Measurements from ENCODE around the gene CSAG1. TPM values are rescaled to one million over a fixed set of nuclear protein-coding genes. Genes with fewer than 3 reads are reported as not detected.
"Not testable (repeated sequence)": the region's sequence is repeated elsewhere in the genome, so short reads cannot be mapped to it uniquely, and the experiment has no call there.

The CSAG1 gene, protein sequence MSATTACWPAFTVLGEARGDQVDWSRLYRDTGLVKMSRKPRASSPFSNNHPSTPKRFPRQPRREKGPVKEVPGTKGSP
- polyA plus RNA-seq (ENCODE audit: low read depth in 6 of 6): not detected

DNA sequence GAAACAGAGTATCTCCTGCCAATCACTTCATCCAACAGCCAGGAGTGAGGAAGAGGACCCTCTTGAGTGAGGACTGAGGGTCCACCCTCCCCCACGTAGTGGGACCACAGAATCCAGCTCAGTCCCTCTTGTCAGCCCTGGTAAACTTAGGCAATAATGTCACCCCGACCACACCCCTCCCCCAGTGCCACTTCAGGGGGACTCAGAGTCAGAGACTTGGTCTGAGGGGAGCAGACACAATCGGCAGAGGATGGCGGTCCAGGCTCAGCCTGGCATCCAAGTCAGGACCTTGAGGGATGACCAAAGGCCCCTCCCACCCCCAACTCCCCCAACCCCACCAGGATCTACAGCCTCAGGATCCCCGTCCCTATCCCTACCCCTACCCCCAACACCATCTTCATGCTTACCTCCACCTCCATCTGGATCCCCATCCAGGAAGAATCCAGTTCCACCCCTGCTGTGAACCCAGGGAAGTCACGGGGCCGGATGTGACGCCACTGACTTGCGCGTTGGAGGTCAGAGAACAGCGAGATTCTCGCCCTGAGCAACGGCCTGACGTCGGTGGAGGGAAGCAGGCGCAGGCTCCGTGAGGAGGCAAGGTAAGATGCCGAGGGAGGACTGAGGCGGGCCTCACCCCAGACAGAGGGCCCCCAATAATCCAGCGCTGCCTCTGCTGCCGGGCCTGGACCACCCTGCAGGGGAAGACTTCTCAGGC is at the start of gene CSAG1, which contains the start of gene MAGEA12:
Gene CSAG1, minus strand, starts transcription at position 461 of the 715 bp plus-strand sequence. CDS start 1,261 bp downstream, outside the sequence.
Gene MAGEA12, plus strand, starts transcription at position 497 of the 715 bp plus-strand sequence. CDS start 2,405 bp downstream, outside the sequence.
- Mint-ChIP-seq H3K27me3 (peaks cover 0 to 4% (median 0%) of the 10 kb centered on the region in 3 donors), H3K4me3 (no peak within 1 kb of the TSS), H3K27ac (no peak within 1 kb of the TSS), H3K4me1 (no peaks in the 10 kb centered on the region), H3K9me3 (peaks cover 0 to 6% (median 0%) of the 10 kb centered on the region in 7 donors), H3K36me3 (no peaks in the 10 kb centered on the region)
- ATAC-seq (ENCODE audit: low read depth in 2 of 2): no peak
- no peak for DNase-seq

DNA sequence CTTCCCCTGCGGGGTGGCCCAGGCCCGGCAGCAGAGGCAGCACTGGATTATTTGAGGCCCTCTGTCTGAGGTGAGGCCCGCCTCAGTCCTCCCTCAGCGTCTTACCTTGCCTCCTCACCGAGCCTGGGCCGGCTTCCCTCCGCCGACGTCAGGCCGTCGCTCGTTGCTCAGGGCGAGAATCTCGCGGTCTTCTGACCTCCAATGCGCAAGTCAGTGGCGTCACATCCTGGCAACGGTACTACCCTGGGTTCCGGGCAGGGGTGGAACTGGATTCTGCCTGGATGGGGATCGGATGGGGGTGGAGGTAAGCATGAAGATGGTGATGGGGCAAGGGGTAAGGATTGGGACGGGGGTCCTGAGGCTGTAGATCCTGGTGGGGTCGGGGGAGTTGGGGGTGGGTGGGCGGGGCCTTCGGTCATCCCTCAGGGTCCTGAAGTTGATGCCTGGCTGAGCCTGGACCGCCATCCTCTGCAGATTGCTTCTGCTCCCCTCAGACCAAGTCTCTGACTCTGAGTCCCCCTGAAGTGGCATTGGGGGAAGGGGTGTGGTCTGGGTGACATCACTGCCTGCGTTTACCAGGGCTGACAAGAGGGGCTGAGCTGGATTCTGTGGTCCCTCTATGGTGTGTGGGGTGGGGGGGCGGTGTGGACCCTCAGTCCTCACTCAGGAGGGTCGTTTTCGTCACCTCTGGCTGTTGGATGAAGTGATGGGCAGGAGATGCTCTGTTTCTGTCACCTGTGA is 36.2 kb upstream of the CSAG1 start, which contains the start of gene MAGEA6:
Gene MAGEA6, minus strand, starts transcription at position 141 of the 741 bp plus-strand sequence. CDS start 2,039 bp downstream, outside the sequence.
- H3K4me1 Mint-ChIP-seq; H3K27ac Mint-ChIP-seq; ATAC-seq (ENCODE audit: low read depth in 2 of 2); DNase-seq; H3K9me3 Mint-ChIP-seq; H3K36me3 Mint-ChIP-seq; H3K27me3 Mint-ChIP-seq; H3K4me3 Mint-ChIP-seq: not testable (repeated sequence)

DNA sequence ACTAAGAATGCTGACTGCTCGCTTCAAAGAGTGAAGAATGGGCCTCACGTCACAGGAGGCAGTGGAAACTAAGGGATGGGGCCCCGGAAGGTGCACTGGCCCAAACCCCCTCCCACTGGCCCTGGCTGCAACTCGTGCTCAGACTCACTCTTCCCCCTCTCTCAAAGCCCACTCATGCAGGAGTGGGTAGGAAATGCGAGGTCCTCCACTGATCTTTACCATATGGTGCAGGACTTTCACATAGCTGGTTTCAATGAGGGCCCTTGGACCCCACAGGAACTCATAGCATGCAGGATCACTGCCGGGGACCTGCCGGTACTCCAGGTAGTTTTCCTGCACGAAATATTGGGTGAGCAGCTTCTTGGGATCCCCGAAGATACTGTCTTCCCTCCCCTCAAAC is 33.0 kb upstream of the CSAG1 start:
- not testable (repeated sequence) for DNase-seq; H3K4me1 Mint-ChIP-seq; H3K27me3 Mint-ChIP-seq; H3K9me3 Mint-ChIP-seq; H3K27ac Mint-ChIP-seq; H3K36me3 Mint-ChIP-seq; H3K4me3 Mint-ChIP-seq; ATAC-seq (ENCODE audit: low read depth in 2 of 2)

- not testable (repeated sequence) for H3K9me3 Mint-ChIP-seq; H3K4me1 Mint-ChIP-seq; H3K4me3 Mint-ChIP-seq; H3K27me3 Mint-ChIP-seq; DNase-seq; H3K36me3 Mint-ChIP-seq; ATAC-seq (ENCODE audit: low read depth in 2 of 2); H3K27ac Mint-ChIP-seq
Measured at GRCh38 chrX:152761582-152761981, 28.1 kb upstream of the CSAG1 start.

DNA sequence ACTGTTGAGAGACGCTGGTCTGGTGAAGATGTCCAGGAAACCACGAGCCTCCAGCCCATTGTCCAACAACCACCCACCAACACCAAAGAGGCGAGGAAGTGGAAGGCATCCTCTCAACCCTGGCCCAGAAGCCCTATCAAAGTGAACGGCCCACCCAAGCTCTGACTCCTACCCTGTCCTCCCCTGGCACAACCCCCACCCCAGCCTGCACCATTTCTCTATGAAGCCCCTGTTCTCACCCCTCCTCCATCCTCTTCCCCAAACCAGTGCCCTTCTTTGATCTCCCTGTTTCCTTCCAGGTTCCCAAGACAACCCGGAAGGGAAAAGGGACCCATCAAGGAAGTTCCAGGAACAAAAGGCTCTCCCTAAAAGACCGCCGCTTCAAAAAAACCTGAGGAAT is 26.0 kb upstream of the CSAG1 start:
- not testable (repeated sequence) for ATAC-seq (ENCODE audit: low read depth in 2 of 2); H3K36me3 Mint-ChIP-seq; H3K9me3 Mint-ChIP-seq; H3K27me3 Mint-ChIP-seq; H3K27ac Mint-ChIP-seq; DNase-seq; H3K4me3 Mint-ChIP-seq; H3K4me1 Mint-ChIP-seq

GRCh38 chrX:152758918-152759317 is 25.4 kb upstream of the CSAG1 start, which contains the start of gene CSAG3:
TSS of gene CSAG3 (plus strand) at chrX:152759218.
- H3K27me3 Mint-ChIP-seq; H3K9me3 Mint-ChIP-seq; H3K36me3 Mint-ChIP-seq; DNase-seq; H3K27ac Mint-ChIP-seq; ATAC-seq (ENCODE audit: low read depth in 2 of 2); H3K4me3 Mint-ChIP-seq; H3K4me1 Mint-ChIP-seq: not testable (repeated sequence)

DNA sequence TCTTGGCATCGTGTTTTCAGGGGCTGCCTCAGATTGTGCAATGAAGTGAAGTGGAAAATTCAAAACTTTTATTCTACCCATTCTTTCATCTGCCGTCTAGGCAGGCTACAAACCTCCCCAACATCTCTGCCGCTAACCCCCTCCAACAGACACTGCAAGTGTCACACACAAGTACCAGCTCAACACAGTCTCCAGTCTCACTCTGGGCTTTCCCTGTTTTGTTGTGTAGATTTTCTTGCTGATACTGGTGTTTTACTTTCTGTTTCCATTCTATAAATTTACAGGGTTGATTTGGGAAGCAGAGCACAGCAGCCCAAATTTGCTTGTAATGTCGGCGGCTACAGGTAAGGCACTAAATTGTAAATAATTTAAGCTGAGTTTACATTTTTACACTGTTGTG is 21.4 kb upstream of the CSAG1 start:
- not testable (repeated sequence) for ATAC-seq (ENCODE audit: low read depth in 2 of 2); H3K9me3 Mint-ChIP-seq; DNase-seq; H3K27ac Mint-ChIP-seq; H3K4me1 Mint-ChIP-seq; H3K27me3 Mint-ChIP-seq; H3K4me3 Mint-ChIP-seq; H3K36me3 Mint-ChIP-seq

DNA sequence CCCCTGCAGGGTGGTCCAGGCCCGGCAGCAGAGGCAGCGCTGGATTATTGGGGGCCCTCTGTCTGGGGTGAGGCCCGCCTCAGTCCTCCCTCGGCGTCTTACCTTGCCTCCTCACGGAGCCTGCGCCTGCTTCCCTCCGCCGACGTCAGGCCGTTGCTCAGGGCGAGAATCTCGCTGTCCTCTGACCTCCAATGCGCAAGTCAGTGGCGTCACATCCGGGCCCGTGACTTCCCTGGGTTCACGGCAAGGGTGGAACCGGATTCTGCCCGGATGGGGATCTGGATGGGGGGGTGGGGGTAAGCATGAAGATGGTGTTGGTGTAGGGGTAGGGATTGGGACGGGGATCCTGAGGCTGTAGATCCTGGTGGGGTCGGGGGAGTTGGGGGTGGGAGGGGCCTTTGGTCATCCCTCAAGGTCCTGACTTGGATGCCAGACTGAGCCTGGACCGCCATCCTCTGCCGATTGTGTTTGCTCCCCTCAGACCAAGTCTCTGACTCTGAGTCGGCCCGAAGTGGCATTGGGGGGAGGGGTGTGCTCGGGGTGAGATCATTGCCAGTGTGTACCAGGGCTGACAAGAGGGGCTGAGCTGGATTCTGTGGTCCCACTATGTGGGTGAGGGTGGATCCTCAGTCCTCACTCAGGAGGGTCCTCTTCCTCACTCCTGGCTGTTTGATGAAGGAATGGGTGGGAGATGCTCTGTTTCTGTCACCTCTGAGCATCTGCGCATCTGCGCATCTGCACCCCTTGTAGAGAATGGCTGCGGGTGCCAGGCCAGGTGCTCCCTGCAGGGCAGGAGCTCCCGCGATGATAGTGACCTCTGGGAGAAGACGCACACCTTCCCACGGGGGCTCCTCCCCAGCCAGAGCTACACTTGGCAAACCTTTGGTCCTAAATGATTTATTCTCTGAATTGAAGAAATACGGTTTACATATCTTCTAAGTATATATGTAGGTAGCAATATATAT is 20.4 kb upstream of the CSAG1 start, which contains the start of gene MAGEA2:
Gene MAGEA2, minus strand, starts transcription at position 157 of the 965 bp plus-strand sequence. CDS start 2,479 bp downstream, outside the sequence.
- DNase-seq; H3K27me3 Mint-ChIP-seq; H3K4me3 Mint-ChIP-seq; H3K27ac Mint-ChIP-seq; H3K9me3 Mint-ChIP-seq; H3K36me3 Mint-ChIP-seq; ATAC-seq (ENCODE audit: low read depth in 2 of 2); H3K4me1 Mint-ChIP-seq: not testable (repeated sequence)

GRCh38 chrX:152738560-152738959 is 5.0 kb upstream of the CSAG1 start:
- no peak for ATAC-seq (ENCODE audit: low read depth in 2 of 2)
- no peaks in the 10 kb centered on the region for H3K36me3 Mint-ChIP-seq
- peaks cover 0 to 2% (median 0%) of the 10 kb centered on the region in 7 donors for H3K9me3 Mint-ChIP-seq

GRCh38 chrX:152736528-152736927 is 3.0 kb upstream of the CSAG1 start:
- H3K9me3 Mint-ChIP-seq; H3K4me1 Mint-ChIP-seq; H3K27me3 Mint-ChIP-seq; H3K4me3 Mint-ChIP-seq; DNase-seq; ATAC-seq (ENCODE audit: low read depth in 2 of 2); H3K27ac Mint-ChIP-seq; H3K36me3 Mint-ChIP-seq: not testable (repeated sequence)

More at GRCh38 chrX:152738560-152738959, 5.0 kb upstream of the CSAG1 start:
- Mint-ChIP-seq H3K4me3 (no peak overlapping the region), H3K4me1 (no peaks in the 10 kb centered on the region), H3K27me3 (peaks cover 0 to 4% (median 0%) of the 10 kb centered on the region in 3 donors), H3K27ac (no peak overlapping the region)
- no peak for DNase-seq

- Mint-ChIP-seq H3K4me3 (no peak overlapping the region), H3K27me3 (peaks cover 0 to 4% (median 0%) of the 10 kb centered on the region in 3 donors), H3K27ac (no peak overlapping the region), H3K4me1 (no peaks in the 10 kb centered on the region), H3K9me3 (peaks cover 0 to 6% (median 0%) of the 10 kb centered on the region in 7 donors), H3K36me3 (no peaks in the 10 kb centered on the region)
- no peak for ATAC-seq (ENCODE audit: low read depth in 2 of 2)
- no peak for DNase-seq
Measured at GRCh38 chrX:152735860-152736511, 2.5 kb upstream of the CSAG1 start.

DNA sequence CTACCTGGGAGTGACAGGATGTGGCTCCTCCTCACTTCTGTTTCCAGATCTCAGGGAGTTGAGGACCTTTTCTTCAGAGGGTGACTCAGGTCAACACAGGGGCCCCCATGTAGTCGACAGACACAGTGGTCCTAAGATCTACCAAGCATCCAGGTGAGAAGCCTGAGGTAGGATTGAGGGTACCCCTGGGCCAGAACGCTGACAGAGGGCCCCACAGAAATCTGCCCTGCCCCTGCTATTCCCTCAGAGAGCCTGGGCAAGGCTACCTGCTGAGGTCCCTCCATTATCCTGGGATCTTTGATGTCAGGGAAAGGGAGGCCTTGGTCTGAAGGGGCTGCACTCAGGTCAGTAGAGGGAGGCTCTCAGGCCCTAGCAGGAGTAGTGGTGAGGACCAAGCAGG is 1.6 kb upstream of the CSAG1 start:
- no peak overlapping the region for H3K4me3 Mint-ChIP-seq
- no peak overlapping the region for H3K27ac Mint-ChIP-seq
- H3K9me3 Mint-ChIP-seq: peaks cover 0 to 6% (median 0%) of the 10 kb centered on the region in 7 donors
- H3K4me1 Mint-ChIP-seq: no peaks in the 10 kb centered on the region
- H3K36me3 Mint-ChIP-seq: no peaks in the 10 kb centered on the region
- DNase-seq (no peak), ATAC-seq (ENCODE audit: low read depth in 2 of 2) (no peak)
- peaks cover 0 to 4% (median 0%) of the 10 kb centered on the region in 3 donors for H3K27me3 Mint-ChIP-seq
